H1 (cell line): Measurements from ENCODE around the gene OLFM1. TPM values are rescaled to one million over a fixed set of nuclear protein-coding genes. Genes with fewer than 3 reads are reported as not detected.

Source experiments
- CTCF ChIA-PET: fragments of 300-600 bp; sonication (Branson Sonifier 250); formaldehyde crosslinking; loops from one replicate; lab custom pipeline; 2021; ENCODE audit not compliant: partially characterized antibody; lab: Charles Lee
- POLR2A ChIA-PET: fragments of 300-600 bp; sonication (Branson Sonifier 250); formaldehyde crosslinking; loops from one replicate; lab custom pipeline; 2021; ENCODE audit warnings: inconsistent platforms; ENCODE audit not compliant: partially characterized antibody; lab: Charles Lee
- DNase-seq, 2 experiments: peaks; one replicate each; pipeline versions ENCODE4 v3.0.0 to v3.0.0-alpha.2; 2010 to 2022; ENCODE audit warnings: low spot score in 2 of 2, low read depth in 1 of 2, mixed read lengths in 1 of 2
- FAIRE-seq: peaks from 2 replicates; lab custom pipeline; 2011; peaks lifted over from hg19 to GRCh38; lab: Jason Lieb, UNC
- H2AFZ ChIP-seq: 2 replicates; pipeline ENCODE4 v1.8.1; 2012; ENCODE audit warnings: low read length, inconsistent platforms
- H2AK5ac ChIP-seq: 2 replicates; pipeline ENCODE4 v1.6.1; 2013; ENCODE audit warnings: low read depth, low read length
- H2BK120ac ChIP-seq: replicated peaks from 2 replicates; pipeline ENCODE3; 2013; ENCODE audit warnings: low read depth, low read length, inconsistent platforms
- H2BK12ac ChIP-seq: 2 replicates; pipeline ENCODE4 v1.6.1; 2013; ENCODE audit warnings: low read depth, low read length
- H2BK15ac ChIP-seq: 2 replicates; pipeline ENCODE4 v1.6.1; 2013; ENCODE audit warnings: low read length
- H2BK20ac ChIP-seq: 2 replicates; pipeline ENCODE4 v1.6.1; 2013; ENCODE audit warnings: low read length
- H2BK5ac ChIP-seq: 2 replicates; pipeline ENCODE4 v1.6.1; 2013; ENCODE audit warnings: low read depth, low read length
- H3K14ac ChIP-seq: 2 replicates; pipeline ENCODE4 v1.6.1; 2013; ENCODE audit warnings: inconsistent platforms; ENCODE audit not compliant: insufficient read length
- H3K18ac ChIP-seq: 2 replicates; pipeline ENCODE4 v1.6.1; 2013; ENCODE audit warnings: low read length; ENCODE audit errors: extremely low read depth
- H3K23ac ChIP-seq: 2 replicates; pipeline ENCODE4 v1.6.1; 2013; ENCODE audit warnings: inconsistent platforms; ENCODE audit not compliant: insufficient read length
- H3K23me2 ChIP-seq: 2 replicates; pipeline ENCODE4 v1.6.1; 2013; ENCODE audit warnings: low read depth, low read length
- H3K27ac ChIP-seq: 2 replicates; pipeline ENCODE4 v1.6.1; 2011; ENCODE audit warnings: low read depth, low read length, inconsistent platforms
- H3K27me3 ChIP-seq, 4 experiments: replicated peaks in 1 of 4; 1 replicate in 1 of 4; 2 replicates in 3 of 4; pipeline versions ENCODE4 v1.6.1 to v1.8.1; 2011 to 2013; ENCODE audit warnings: low read length in 3 of 4, mild to moderate bottlenecking in 3 of 4, inconsistent platforms in 2 of 4, mixed read lengths in 2 of 4, moderate library complexity in 1 of 4; ENCODE audit not compliant: control insufficient read depth in 3 of 4, insufficient read depth in 3 of 4; ENCODE audit errors: extremely low read depth in 1 of 4
- H3K36me3 ChIP-seq, 4 experiments: 2 replicates each; pipeline versions ENCODE4 v1.6.1 to v1.8.1; 2011 to 2013; ENCODE audit warnings: mild to moderate bottlenecking in 4 of 4, low read length in 3 of 4, moderate library complexity in 2 of 4, control low read depth in 1 of 4, inconsistent platforms in 1 of 4; ENCODE audit not compliant: insufficient read depth in 4 of 4, control insufficient read depth in 2 of 4
- H3K4ac ChIP-seq: replicated peaks from 2 replicates; pipeline ENCODE3; 2013; ENCODE audit warnings: low read length, low read depth, mixed read lengths, inconsistent platforms; ENCODE audit not compliant: insufficient read length
- H3K4me1 ChIP-seq, 4 experiments: replicated peaks in 1 of 4; 1 replicate in 1 of 4; 2 replicates in 3 of 4; pipeline versions ENCODE4 v1.6.1 to v1.8.1; 2011 to 2013; ENCODE audit warnings: low read length in 3 of 4, inconsistent platforms in 2 of 4, mixed read lengths in 1 of 4; ENCODE audit not compliant: insufficient read depth in 4 of 4, control insufficient read depth in 3 of 4
- H3K4me2 ChIP-seq, 2 experiments: 2 replicates each; pipeline versions ENCODE4 v1.6.1 to v1.8.1; 2011 to 2013; ENCODE audit warnings: low read depth in 2 of 2, low read length in 2 of 2, control low read depth in 1 of 2, inconsistent platforms in 1 of 2, mild to moderate bottlenecking in 1 of 2; ENCODE audit not compliant: insufficient read depth in 1 of 2
- H3K4me3 ChIP-seq, 4 experiments: fragments of 200-600, 300-600 bp in 1 of 4; sonication (generic), shearing (Covaris generic), sonication (Bioruptor Twin) in 1 of 4; 2 replicates each; pipeline versions ENCODE4 v1.5.1 to v1.8.1; 2011 to 2016; ENCODE audit warnings: low read length in 4 of 4, low read depth in 3 of 4, control low read depth in 2 of 4, inconsistent platforms in 2 of 4, mild to moderate bottlenecking in 2 of 4, mixed read lengths in 1 of 4, moderate library complexity in 1 of 4; ENCODE audit not compliant: insufficient read depth in 2 of 4; ENCODE audit errors: extremely low read depth in 1 of 4
- H3K56ac ChIP-seq: replicated peaks from 2 replicates; pipeline ENCODE3; 2013; ENCODE audit warnings: low read depth, mild to moderate bottlenecking, mixed read lengths, low read length, inconsistent platforms; ENCODE audit not compliant: insufficient read length
- H3K79me1 ChIP-seq: 2 replicates; pipeline ENCODE4 v1.6.1; 2013; ENCODE audit warnings: low read depth, low read length, control low read depth
- H3K79me2 ChIP-seq, 2 experiments: 2 replicates each; pipeline versions ENCODE4 v1.6.1 to v1.8.1; 2012 to 2013; ENCODE audit warnings: low read length in 2 of 2, mild to moderate bottlenecking in 2 of 2, inconsistent platforms in 1 of 2; ENCODE audit not compliant: insufficient read depth in 2 of 2, control insufficient read depth in 1 of 2
- H3K9ac ChIP-seq, 4 experiments: replicated peaks in 1 of 4; 1 replicate in 1 of 4; 2 replicates in 3 of 4; pipeline versions ENCODE4 v1.6.1 to v1.8.1; 2011 to 2013; ENCODE audit warnings: low read depth in 3 of 4, low read length in 3 of 4, control low read depth in 2 of 4, mild to moderate bottlenecking in 2 of 4, moderate library complexity in 2 of 4, inconsistent platforms in 1 of 4; ENCODE audit errors: extremely low read depth in 1 of 4
- H3K9me3 ChIP-seq, 2 experiments: 2 replicates each; pipeline versions ENCODE4 v1.6.1 to v1.8.1; 2012 to 2013; ENCODE audit warnings: mild to moderate bottlenecking in 2 of 2, moderate library complexity in 2 of 2, control low read depth in 1 of 2, inconsistent platforms in 1 of 2, low read depth in 1 of 2, low read length in 1 of 2, mixed read lengths in 1 of 2; ENCODE audit not compliant: insufficient read depth in 2 of 2
- H4K20me1 ChIP-seq, 2 experiments: replicated peaks in 1 of 2; 2 replicates each; pipeline versions ENCODE3 to v1.8.1; 2011 to 2013; ENCODE audit warnings: inconsistent platforms in 2 of 2, low read length in 2 of 2, mild to moderate bottlenecking in 1 of 2; ENCODE audit not compliant: insufficient read depth in 2 of 2, control insufficient read depth in 1 of 2
- H4K5ac ChIP-seq: 2 replicates; pipeline ENCODE4 v1.6.1; 2013; ENCODE audit warnings: low read length, low read depth, mixed read lengths, inconsistent platforms; ENCODE audit not compliant: insufficient read length
- H4K8ac ChIP-seq: 2 replicates; pipeline ENCODE4 v1.8.0; 2013; ENCODE audit warnings: mild to moderate bottlenecking, moderate library complexity, low read length, inconsistent platforms; ENCODE audit not compliant: insufficient read depth; ENCODE audit errors: extremely low read depth
- H4K91ac ChIP-seq: replicated peaks from 2 replicates; pipeline ENCODE3; 2013; ENCODE audit warnings: low read length, mixed read lengths, inconsistent platforms; ENCODE audit not compliant: insufficient read length
- BRCA1 ChIP-seq: IDR thresholded peaks from 2 replicates; pipeline ENCODE4 v1.6.1; 2012; ENCODE audit warnings: low read depth, low read length, improper control_type of control experiment
- HDAC6 ChIP-seq: IDR thresholded peaks from one replicate; pipeline ENCODE4 v1.7.1; 2012; ENCODE audit warnings: low read depth, mild to moderate bottlenecking, inconsistent platforms, low read length, moderate library complexity
- KDM1A ChIP-seq: fragments of 200-600, 300-600 bp; sonication (generic); IDR thresholded peaks from 2 replicates; pipeline ENCODE4 v1.7.1; 2016; ENCODE audit warnings: mild to moderate bottlenecking, low read length, borderline replicate concordance
- MAFK ChIP-seq: IDR thresholded peaks from 2 replicates; pipeline ENCODE4 v1.6.1; 2012; ENCODE audit warnings: low read depth, mild to moderate bottlenecking, improper control_type of control experiment, low read length
- POLR2A ChIP-seq, 2 experiments: IDR thresholded peaks; 1 replicate in 1 of 2; 2 replicates in 1 of 2; pipeline ENCODE4 v1.6.1; 2011; ENCODE audit warnings: low read depth in 2 of 2, low read length in 2 of 2, mild to moderate bottlenecking in 2 of 2; ENCODE audit errors: control extremely low read depth in 1 of 2
- RBBP5 ChIP-seq: IDR thresholded peaks from 2 replicates; pipeline ENCODE4 v1.7.1; 2012; ENCODE audit warnings: low read depth, mild to moderate bottlenecking, inconsistent platforms, low read length, moderate library complexity, borderline replicate concordance
- RXRA ChIP-seq: IDR thresholded peaks from 2 replicates; pipeline ENCODE4 v1.6.1; 2011; ENCODE audit warnings: low read depth, mild to moderate bottlenecking, low read length, moderate library complexity; ENCODE audit not compliant: insufficient read depth
- SAP30 ChIP-seq: fragments of 300-600 bp; sonication (generic); IDR thresholded peaks from 2 replicates; pipeline ENCODE4 v1.7.1; 2012; ENCODE audit warnings: low read length, moderate library complexity, mild to moderate bottlenecking, inconsistent platforms; ENCODE audit not compliant: insufficient read depth, insufficient replicate concordance
- SIRT6 ChIP-seq: IDR thresholded peaks from one replicate; pipeline ENCODE4 v1.7.1; 2012; ENCODE audit warnings: low read length, inconsistent platforms
- TCF12 ChIP-seq: IDR thresholded peaks from 2 replicates; pipeline ENCODE4 v1.6.1; 2011; ENCODE audit warnings: low read depth, mild to moderate bottlenecking, low read length
- YY1 ChIP-seq: IDR thresholded peaks from 2 replicates; pipeline ENCODE4 v1.6.1; 2011; ENCODE audit warnings: low read depth, mild to moderate bottlenecking, low read length
- WGBS, 2 experiments: shearing (Covaris generic) in 1 of 2; methylation state at CpG; one replicate each; pipeline versions ENCODE4 v1.1.6 to v1.1.7; 2013 to 2015; ENCODE audit warnings: low lambda C conversion rate in 2 of 2, mixed read lengths in 2 of 2, inconsistent platforms in 1 of 2, low coverage in 1 of 2, missing lambda C conversion rate in 1 of 2; ENCODE audit not compliant: insufficient replicate concordance in 2 of 2, insufficient coverage in 1 of 2, insufficient read length in 1 of 2; ENCODE audit errors: extremely low coverage in 1 of 2, missing lambda C conversion rate in 1 of 2; 5-methylcytosine and 5-hydroxymethylcytosine counted together
- polyA plus RNA-seq, 7 experiments: library from polyadenylated mRNA; depleted of rRNA in 3 of 7; stranded (reverse) in 5 of 7; unstranded in 2 of 7; fragments of >200 nt in 5 of 7; fragments of 200-250 nt in 2 of 7; gene quantifications; 1 replicate in 5 of 7; 2 replicates in 1 of 7; 4 replicates in 1 of 7; pipeline versions ENCODE4 v1.2.1 to v1.2.3, GENCODE V29; 2011 to 2013; ENCODE audit warnings: missing spikeins in 2 of 7, mixed read lengths in 2 of 7
- total RNA-seq: library from RNA; stranded (reverse); fragmentation: NEBNext Ultra II Directional; extraction: Animal tissue kit (Norgen Biotek cat#: 25700); gene quantifications from 2 replicates; pipeline ENCODE4 v1.2.1, GENCODE V29; 2021
- TF ChIP-seq, protein P1 (sequence below): IDR thresholded peaks from 2 replicates; pipeline ENCODE4 v1.6.1; 2011; ENCODE audit warnings: low read depth, mild to moderate bottlenecking, low read length; ENCODE audit not compliant: insufficient read depth

The OLFM1 gene
- total and polyA plus RNA-seq, 2 of the 8 experiments (the other 6 are each of a cell fraction or from before 2014, with no cell fraction given), result 53.0 to 53.4 TPM

DNA sequence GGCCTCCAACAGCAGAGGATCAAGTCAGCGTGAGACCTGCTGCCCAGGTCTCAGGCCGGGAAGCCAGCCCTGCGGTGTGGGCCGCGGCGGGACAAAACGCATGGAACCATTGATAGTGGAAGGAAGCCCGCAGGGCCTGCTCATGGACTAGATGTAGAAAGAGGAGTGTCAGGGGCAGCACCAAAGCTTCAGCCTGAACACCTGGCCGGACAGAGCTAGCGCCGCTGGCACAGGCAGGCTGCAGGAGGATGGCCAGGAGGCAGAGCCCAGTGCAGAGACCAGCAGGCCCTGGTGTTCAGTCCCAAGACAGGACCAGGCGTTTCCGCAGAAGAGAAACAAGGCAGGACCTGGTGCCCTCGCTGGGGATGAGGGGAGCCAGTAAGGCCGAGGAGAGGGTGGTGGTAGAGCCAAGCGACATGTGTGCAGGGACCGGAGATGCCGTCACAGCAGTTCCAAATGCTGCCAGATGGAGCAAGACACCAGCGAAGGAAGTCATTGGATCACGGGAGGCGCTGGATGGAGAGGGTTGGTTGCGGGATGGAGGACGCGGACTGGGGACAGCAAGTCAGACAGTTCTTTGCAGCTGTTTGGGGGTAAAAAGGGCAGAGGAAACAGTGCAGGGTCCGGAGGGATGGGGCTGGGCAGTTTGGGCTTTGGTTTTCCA, 42.1 kb upstream of the OLFM1 start:
- Histone ChIP-seq H3K4me1 (no peaks in the 10 kb centered on the region), H3K9ac (no peak overlapping the region), H3K4me3 (no peak overlapping the region), H4K8ac (no peak overlapping the region), H3K14ac (no peak overlapping the region), H2BK12ac (no peak overlapping the region), H3K23me2 (no peaks in the 10 kb centered on the region), H2AFZ (no peak overlapping the region; the same call in 1 of the 2 replicates), H4K91ac (no peak overlapping the region), H3K4ac (no peak overlapping the region), H3K36me3 (no peaks in the 10 kb centered on the region)
- peak in 1 of 2 experiments; percentile 43 for DNase-seq
- 92% methylated on average over 23 of the region's 25 CpGs; no CpG with 5 or more reads in 1 of the 2 experiments for WGBS, 2 experiments
- TF ChIP-seq RBBP5 (no peak), SIRT6 (no peak), POLR2A (IDR thresholded peaks at IDR 0.05; ENCODE audit: control extremely low read depth in 1 of 2, low read depth in 2 of 2, low read length in 2 of 2) (no peak), RXRA (no peak), YY1 (no peak), BRCA1 (no peak), SAP30 (no peak), HDAC6 (no peak), TCF12 (no peak), KDM1A (no peak), MAFK (no peak)
- TF ChIP-seq, protein P1, sequence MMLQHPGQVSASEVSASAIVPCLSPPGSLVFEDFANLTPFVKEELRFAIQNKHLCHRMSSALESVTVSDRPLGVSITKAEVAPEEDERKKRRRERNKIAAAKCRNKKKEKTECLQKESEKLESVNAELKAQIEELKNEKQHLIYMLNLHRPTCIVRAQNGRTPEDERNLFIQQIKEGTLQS, result no peak
- TF ChIP-seq, all 59 proteins: peak for 0
- Histone ChIP-seq H3K79me1 (no peaks in the 10 kb centered on the region), H2BK15ac (no peak overlapping the region), H3K27me3 (no peaks in the 10 kb centered on the region), H3K56ac (no peak overlapping the region), H3K27ac (no peak overlapping the region), H3K79me2 (no peaks in the 10 kb centered on the region), H3K18ac (no peak overlapping the region), H4K5ac (no peak overlapping the region), H2BK120ac (no peak overlapping the region), H3K23ac (no peak overlapping the region), H2AK5ac (no peak overlapping the region), H2BK5ac (no peak overlapping the region), H3K4me2 (no peak overlapping the region), H2BK20ac (no peak overlapping the region), H3K9me3 (no peaks in the 10 kb centered on the region), H4K20me1 (no peaks in the 10 kb centered on the region)
- ChIA-PET POLR2A (no interaction called here), CTCF (no interaction called here)
- no peak for FAIRE-seq
